Hippocampal formation (tissue), 2 donors: Measurements from ENCODE around the gene CCNL2.
"Not testable (repeated sequence)": the region's sequence is repeated elsewhere in the genome, so short reads cannot be mapped to it uniquely, and the experiment has no call there.

ENCODE experiments used
- DNase-seq, 2 donors: peaks; one replicate each; lab custom pipeline; 2025; lab: John Stamatoyannopoulos, UW

The CCNL2 gene

DNA sequence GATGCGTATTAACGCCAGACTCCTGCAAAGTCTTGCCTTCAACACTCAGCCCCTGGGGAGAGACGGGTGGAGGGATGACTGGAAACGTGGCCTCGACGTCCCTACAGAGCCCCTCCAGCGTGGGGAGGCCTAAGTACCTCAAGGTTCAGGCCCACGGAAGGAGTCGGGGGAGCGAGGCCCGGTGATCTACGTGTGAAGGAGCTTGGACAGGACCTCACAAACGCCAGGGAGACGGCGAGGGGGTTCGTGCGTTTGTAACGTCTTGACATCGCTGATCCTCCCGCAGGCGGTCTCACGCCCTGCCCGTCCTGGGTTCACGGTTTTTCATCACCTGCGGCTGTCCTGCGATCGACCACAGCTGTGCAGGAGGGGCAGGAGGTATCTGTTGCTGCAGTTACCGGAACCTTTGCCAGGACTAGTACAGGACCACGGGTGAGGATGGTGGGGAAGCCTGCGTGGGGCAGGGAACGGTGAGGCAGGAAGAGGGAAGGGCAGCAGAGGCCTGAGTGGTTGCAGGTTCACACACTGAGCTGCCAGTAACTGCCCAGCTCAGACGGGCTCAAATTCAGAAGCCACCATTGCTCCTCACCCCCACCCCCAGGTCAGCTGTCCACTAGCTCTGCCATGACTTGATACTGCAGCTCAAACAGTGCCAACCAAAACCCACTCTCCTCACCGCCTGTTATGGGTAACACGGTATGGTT lies 889 bp upstream of the CCNL2 start:
- no peak for DNase-seq

DNA sequence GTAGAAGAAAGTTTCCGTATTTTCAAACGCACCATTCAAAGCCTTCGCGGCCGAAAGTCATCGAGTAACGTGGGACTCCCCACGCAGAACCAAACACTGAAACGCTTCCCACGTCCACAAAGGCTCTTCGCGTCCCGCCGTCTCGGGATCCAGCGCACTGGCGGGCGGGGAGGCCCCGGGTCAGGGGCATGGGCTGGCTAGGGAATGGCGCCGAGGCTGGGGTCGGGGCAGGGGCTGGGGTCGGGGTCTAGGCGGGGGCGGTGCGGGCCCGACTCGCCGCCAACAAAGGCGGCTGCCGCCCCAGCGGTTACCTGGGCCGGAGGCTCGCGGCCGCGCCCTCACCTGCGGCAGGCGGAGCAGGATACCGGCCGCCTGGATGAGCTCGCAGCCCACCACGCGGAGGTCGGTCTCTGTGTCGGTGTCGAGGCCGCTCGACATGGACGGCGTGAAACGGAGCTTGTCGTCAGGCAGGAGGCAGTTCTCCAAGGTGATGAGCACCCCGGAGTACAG lies 403 bp downstream of the CCNL2 start:
- DNase-seq = no peak

DNA sequence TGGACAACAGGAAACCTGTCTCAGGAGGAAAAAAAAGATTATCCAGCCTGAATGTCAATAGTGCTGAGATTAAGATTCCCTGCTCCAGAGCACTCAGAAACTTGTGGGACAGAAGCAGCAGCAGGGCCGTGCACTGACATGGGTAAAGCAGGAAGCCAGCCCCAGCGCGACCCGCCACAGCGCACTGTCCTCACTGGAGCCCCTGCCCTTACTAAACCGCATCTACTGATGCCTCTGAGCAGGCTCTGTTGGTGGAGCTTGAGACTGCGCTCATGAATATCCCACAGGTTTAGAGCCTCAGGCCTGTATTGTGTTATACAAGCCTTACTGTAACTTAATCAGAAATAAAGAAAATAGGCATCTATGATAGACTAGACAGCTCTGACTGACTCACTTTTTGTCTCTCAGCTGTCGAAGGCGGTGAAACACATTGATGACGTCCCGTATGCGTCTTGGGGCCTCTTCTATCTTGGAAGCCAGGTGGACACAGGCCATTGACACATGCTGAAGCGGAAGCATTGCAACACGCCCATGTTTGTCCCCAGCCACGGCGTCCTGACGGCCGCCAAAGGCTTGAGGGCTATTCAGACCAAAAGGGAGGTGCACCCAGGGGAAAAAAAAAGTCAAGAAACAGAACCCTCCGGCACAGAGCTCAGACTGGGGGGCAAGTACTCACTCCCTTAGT lies 1.2 kb downstream of the CCNL2 start:
- no peak for DNase-seq

DNA sequence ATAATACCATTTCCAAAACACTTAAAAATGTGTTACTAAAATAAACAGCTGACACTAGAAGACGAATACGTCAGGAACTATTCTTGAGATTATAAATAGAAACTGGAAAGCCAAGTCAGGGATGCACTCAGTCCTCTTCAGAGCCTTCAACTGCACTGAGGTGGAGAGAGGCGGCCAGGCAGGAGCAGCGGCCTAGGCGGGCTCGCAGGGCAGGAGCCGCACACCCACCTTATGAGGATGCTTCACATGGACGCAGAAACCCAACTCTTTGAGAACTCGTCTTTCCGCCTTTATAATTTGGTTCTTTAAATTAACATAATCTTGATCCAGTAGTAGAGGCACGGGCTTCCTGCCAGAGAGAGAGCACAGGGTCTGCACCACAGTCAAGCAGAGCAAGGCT lies 4.0 kb downstream of the CCNL2 start:
- DNase-seq = no peak

DNA sequence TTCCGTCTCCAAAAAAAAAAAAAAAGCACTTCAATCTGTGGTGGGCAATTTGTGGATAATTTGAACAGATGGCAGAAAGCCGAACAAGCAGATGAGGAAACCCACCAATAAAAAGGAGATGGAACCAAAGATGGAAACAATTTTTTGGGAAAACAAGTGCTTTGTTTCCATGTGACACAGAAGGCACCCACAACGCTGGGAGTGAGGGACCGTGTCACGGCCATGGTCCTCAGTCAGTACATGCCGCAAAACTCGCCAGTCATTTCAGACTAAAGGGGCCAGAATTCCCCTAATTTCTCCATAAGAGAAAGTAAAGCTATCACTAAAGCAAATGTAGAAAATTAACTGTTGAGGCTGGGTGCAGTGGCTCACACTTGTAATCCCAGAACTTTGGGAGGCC lies 5.0 kb downstream of the CCNL2 start:
- DNase-seq = no peak

DNA sequence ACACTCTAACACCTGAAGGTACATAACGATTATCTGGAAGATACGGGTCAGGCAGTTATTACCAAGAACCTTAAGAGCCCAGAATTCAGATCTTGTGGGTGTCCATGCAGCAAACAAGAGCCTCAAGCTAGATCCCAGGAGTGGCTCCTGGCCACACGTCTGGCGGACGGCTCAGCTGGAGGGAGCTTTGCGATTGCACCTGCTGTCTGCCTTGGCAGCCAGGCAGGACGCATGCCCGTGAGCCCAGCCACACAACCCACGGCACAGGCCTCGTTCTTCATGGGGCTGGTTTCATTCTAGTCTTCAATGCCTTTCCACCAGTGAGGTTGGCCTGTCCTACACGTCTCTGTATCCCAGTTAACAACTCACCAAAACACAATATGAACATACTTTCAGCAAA lies 5.7 kb downstream of the CCNL2 start:
- no peak for DNase-seq

DNA sequence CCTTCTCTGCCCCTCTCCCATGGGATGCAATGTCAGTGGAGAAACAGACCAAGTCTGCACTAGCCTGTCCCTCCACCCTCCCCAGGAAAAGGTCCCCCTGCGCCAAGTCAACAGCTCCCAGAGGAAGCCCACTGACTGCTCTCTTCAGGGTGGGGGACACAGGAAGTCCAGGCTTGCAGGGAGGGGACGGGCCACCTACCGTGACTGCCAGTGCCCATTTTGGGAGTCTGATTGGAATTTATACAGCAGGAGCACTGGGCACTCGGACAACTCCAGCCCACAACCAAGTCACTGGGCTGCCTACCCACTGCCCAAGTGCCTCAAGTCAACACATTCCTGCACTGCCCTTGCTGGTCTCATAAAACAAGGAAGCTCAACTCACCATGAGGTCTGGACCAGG lies 6.1 kb downstream of the CCNL2 start:
- no peak for DNase-seq

DNA sequence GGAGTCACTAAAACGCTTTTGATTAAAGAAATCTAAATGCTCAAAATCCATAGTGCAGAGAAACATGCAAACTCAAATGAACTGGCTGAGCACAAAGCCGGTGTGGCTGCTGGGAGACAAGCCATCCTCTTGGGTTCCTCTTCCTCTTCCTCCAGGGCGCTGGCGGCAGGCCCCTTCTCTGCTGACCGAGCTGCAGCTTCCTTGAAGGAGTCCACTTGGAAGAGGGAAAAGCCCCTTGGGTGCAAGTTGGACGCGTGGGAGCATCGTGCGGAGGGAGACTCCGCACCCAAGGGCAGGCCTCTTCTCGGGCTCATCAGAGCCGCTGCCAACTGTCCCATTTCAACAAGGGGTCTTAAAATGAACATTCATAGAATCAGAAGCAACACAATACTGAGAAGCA lies 7.9 kb downstream of the CCNL2 start:
- no peak for DNase-seq

DNA sequence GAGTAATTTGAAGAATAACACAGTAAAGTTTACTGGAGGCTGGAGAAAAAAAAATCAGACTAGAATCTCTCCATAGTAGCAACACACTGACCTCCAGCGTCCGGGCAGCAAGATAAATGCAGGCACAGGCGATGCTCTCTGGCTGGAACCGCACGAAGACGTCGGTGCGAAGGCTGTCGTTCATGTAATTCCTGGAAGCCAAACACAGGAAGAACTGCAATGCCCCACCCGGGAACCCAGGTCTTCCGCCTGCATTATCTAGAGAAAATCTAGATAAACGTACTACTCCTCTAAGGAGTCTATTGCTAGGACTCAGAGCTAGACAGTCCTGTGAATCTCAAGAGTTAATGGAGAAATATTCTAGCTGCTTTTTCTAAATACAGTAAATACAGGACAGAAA lies 8.5 kb downstream of the CCNL2 start:
- no peak for DNase-seq

DNA sequence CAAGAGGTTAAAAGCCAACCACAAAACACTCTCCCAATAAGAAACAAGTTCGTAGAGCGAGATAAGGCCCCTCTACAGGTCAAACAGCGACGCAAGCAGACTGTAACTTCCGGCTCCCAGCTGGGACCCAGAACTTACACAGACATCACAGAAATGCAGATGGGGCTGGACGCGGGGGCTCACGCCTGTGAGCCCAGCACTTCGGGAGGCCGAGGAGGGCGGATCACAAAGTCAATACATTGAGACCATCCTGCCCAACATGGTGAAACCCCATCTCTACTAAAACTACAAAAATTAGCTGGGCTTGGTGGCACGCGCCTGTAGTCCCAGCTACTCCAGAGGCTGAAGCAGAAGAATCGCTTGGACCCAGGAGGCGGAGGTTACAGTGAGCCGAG lies 11.1 kb downstream of the CCNL2 start:
- DNase-seq = no peak

DNA sequence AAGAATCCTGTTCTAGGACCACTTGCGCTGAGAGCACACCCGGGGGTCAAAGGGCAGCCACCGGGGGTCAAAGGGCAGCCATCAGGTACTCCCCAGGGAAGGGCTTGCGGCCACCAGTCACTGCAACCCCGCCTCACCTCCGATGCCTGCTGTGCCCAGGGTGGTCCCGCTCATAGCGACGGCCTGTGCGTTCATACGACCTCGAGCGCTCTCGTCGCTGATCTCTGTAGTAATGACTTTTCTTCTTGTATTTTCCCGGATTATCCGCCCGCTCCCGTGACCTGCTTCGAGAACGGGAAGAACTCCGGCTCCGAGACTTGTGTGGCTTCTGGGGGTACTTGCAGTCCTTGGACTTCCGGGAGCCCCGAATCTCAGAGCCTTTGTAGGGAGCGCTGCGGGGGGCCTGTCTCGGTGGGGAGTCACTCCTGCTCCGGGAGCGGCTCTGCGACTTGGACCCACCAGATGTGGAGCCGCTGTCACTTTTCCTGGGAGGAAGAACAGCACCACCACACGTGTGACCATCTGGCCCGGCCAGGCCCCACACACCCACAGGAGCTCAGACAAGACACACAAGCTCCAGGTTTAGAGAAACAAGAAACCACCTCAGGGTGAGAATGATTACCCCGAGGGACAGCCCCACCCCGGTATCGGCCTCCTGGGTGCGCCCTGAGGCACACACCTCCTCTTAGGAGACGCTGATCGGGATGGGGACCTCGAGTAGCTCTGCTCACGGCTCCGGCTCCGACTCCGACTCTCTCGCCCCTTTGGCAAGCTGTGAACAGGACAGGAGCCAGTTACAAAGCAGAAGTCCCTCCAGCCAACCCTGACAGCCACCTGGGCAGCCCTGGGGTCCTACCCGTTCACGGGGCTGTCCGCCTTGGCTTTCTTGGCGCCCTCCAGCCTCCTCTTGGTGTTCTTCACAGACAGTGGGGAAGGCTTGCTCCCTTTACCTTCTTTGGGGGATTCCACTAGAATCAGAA lies 11.7 kb downstream of the CCNL2 start:
- DNase-seq = no peak

DNA sequence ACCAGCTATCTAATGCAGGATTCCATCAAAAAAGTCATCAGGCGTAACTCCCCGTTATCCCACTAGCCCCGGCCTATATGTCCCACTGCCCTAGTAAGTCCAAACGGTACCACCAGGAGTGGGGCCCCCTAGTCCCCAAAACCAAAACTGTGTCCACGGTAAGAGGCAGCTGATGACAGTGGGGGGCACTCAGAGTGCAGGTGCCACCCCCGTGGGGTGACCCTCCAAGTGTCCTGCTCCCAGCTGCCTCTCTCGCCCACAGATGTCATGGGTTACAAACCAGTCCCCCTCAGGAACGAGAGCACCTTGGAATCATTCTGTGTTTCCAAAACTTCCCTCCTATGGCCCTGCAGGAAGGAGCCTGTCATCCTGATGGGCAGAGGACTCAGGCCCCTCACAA lies 13.2 kb downstream of the CCNL2 start:
- DNase-seq = no peak

DNA sequence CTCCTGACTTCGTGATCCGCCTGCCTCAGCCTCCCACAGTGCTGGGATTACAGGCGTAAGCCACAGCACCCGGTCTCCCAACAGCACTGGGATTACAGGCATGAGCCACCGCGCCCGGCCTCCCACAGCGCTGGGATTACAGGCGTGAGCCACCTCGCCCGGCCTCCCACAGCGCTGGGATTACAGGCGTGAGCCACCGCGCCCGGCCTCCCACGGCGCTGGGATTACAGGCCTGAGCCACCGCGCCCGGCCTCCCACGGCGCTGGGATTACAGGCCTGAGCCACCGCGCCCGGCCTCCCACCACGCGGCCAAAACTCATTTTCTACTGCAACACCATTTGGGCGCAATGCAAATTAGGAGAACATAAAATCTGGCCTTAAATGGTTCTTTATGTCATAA lies 13.8 kb downstream of the CCNL2 start:
- not testable (repeated sequence) for DNase-seq

DNA sequence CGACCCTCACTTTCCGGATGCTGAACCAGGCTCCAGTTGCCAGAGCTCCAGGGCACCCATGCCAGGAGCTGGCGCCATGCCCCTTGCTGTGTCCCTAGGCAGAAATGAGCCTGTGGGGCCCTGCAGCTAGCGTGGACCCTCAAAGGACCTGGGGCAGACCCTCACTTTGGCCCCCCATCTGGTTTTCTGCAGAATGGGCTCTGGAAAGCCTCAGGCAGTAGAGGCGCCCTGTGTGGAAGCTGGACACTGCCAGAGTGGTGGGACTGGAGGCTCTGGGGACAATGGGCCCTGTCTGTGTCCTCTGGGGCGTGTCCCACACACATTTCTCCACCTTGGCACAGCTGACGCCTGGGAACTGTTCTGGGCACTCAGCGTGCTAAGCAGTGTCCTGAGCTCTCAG lies 17.8 kb downstream of the CCNL2 start:
- no peak for DNase-seq

DNA sequence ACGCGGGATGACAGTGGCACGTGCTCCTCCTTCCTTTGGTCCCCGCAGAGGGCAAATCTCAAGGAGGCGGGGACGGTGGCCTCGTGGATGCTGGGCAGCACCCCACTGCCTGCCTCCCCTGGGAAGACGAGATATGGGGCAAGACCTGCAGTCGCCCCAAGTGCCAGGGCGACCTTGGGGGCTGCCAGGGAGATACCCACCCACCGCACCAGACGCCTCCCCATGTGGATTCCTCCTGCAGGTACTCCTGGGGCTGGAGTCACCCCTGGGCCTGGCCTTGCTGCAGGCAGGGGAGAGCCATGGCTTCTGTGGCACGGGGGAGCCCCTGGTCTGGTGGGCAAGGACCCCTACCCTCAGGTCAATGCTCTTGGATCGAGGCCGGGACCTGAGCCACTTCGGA lies 18.3 kb downstream of the CCNL2 start:
- no peak for DNase-seq

DNA sequence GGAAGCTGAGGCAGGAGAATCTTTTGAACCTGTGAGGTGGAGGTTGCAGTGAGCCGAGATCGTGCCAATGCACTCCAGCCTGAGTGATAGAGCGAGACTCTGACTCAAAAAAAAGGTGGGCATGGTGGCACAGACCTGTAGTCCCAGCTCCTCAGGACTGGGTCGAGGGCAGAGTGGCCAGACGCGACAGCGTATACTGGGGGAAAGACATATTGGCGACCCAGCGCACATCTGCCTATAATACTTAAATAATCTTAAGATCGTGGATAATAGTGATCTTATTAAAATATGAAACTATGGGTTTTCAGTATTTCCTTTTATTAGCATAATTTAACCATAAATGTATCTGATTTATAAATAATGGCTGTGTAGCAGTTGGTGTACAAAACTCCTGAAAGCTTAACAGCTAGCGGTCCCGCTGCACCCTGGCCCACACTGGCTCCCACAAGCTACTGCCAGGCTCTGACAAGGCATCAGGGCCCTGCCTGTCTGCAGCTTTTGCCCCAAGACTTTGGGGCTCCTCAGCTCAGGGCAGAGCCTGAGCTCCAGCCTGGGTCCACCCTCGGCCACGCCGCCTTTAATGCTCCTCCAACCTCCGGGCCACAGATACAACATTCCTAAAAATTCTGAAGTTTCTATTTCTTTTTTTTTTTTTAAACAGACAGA lies 21.5 kb downstream of the CCNL2 start:
- DNase-seq = no peak

DNA sequence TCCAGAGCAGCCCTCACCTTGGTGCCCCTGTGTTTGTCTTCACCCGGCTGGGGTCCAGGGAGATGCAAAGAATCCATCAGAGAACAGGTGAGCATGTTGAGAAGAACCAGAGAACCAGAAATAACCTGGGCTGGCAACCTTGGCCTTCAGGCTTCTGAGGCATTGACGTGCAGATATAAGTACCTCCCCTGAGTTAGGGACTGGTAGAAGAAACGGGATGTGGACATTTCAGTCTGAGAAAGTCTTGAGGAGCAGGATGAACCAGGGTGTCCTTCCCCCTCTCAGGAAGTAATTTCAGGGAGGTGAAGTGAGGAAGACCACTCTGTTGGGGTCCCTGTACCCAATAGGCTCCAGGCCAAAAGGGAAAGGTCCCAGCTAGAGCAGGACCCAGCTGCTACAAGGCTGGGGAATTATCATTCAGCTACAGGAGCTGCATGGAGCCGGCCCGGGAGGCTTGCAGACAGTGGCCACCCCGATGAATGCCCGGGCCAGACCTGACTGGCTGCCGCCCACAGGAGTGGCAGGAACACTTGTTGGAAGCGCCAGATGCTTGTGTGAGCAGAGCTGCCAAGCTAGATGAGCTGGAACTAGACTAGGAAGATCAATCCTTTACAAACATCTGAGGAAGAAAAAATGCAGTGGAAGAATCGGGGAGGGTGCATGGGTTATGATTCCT lies 22.4 kb downstream of the CCNL2 start:
- DNase-seq = no peak

DNA sequence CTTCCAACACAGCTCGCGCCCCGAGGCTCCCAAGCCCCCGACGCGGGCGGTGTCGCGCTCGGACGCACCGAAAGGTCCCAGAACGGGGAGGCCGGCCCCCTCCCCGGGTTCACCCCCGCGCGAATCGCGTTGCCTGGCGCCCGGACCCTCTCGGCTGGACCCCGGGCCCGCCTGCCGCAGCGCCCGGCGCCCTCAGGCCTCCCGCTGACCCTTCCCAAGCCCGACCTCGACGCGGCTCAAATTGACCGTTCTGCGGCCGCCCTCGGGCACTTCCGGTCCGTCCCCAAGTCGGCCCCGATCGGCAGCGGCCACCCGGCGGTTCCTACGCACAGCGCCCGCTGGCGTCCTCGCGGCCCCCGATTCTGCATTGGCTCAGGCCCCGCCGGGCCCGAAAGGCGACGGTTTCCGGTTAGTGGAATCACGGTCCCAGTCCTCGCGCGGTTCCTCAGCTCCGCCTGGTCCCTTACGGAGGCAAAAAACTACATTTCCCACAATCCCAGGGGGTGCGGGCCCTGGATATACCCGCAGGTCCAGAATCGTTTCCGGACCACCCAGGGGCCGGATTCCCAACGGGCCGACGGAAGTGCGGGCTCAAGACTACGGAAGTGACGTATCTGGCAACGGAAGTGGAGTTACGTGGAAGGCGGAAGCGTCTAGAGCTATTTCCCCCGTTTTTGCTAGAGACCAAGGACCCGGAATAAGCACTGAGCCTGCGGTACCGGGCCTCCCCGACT lies 24.0 kb downstream of the CCNL2 start, which contains the start of gene AURKAIP1:
Gene AURKAIP1 (minus strand): TSS at position 279 of the 734 bp plus-strand sequence. CDS start 451 bp downstream, outside the sequence.
- peak; percentile 98 for DNase-seq

DNA sequence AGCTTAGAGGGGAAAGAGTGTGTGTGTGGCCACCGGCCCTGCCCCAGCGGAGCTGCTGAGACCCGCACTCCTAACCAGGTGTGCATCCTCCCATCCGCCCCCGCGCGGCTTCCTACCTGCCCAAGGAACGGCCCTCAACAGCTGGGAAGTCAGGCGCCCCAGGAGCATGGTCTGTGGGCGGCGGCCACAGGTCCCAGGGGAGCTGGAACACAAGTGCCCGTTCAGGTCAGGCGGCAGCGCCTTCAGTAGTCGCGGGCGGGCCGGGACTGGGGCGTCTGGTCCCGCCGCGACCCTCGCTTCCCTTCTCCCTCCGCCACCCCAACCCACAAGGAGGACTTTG lies 24.6 kb downstream of the CCNL2 start:
- no peak for DNase-seq

DNA sequence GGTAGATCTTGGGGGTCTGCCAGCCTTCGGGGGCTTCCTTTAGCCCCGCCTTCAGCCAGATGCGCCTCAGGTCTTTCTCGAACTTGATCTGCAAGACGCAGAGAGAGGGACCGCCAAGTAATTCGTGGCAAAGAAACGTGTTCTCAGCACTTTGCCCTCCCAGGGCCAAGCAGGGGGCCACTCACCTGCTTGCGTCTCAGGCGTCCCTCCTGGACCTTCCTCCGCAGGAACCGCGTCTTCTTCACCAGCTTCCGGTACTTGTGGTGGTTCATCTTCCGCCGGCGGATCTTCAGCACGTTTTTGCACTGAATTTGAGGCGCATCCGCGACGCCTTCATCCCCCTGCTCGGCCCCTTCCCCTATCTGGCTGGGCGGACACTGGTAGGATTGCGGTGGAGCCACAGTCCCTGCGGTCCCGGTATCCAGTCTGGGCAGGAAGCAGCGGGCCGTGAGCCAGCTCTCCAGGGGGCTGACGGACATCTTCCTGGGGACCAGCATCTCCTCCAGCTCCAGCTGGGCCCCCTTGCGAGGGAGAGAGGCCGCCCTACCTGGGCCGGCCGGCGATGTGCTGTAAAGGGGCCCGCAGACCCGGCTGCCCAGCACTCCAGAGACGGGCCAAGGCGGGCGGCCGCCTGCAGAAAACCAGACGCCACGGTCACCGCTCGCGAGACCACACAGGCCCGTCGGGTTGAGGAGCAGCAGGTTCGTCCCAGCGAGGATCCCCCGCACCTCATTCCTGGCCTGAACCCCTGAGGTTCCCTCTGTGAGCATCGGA lies 25.1 kb downstream of the CCNL2 start:
- DNase-seq = no peak
